OCI-LY7 (cell line): Measurements from ENCODE around the gene CTNNA1.

ENCODE experiments used
- CTCF ChIP-seq: fragments of 200-600 bp; sonication (generic); conservative IDR thresholded peaks from 2 replicates; pipeline ENCODE4 v1.5.1; 2014; ENCODE audit warnings: mild to moderate bottlenecking, antibody characterized with exemption, low read length, moderate library complexity, mixed read lengths
- EZH2phosphoT487 ChIP-seq: fragments of 200-600 bp; sonication (generic); IDR thresholded peaks from 2 replicates; pipeline ENCODE4 v1.6.1; 2018; ENCODE audit warnings: low read depth, borderline replicate concordance, mild to moderate bottlenecking, mixed run types, antibody characterized with exemption, low read length, moderate library complexity, mixed read lengths

- TF ChIP-seq EZH2phosphoT487 (no peak), CTCF (no peak)
Measured at GRCh38 chr5:138757061-138757776, 4.0 kb downstream of the CTNNA1 start.
